H9 (cell line): Measurements from ENCODE around the gene WDR7. TPM values are rescaled to one million over a fixed set of nuclear protein-coding genes. Genes with fewer than 3 reads are reported as not detected.

Experiments used
- DNase-seq: peaks from one replicate; pipeline ENCODE4 v3.0.0-alpha.2; 2017
- H2AFZ ChIP-seq: one replicate; pipeline ENCODE4 v1.6.1; 2013; ENCODE audit warnings: mild to moderate bottlenecking, low read length, control low read depth, moderate library complexity
- H2AK5ac ChIP-seq: 2 replicates; pipeline ENCODE4 v1.6.1; 2013; ENCODE audit warnings: low read length, control low read depth, mixed read lengths; ENCODE audit not compliant: insufficient read length
- H2BK120ac ChIP-seq: one replicate; pipeline ENCODE4 v1.6.1; 2013; ENCODE audit warnings: low read depth, mild to moderate bottlenecking, low read length, control low read depth, inconsistent platforms; ENCODE audit not compliant: poor library complexity, severe bottlenecking
- H2BK12ac ChIP-seq: 2 replicates; pipeline ENCODE4 v1.6.1; 2013; ENCODE audit warnings: low read length, control low read depth, mixed read lengths, low read depth; ENCODE audit not compliant: insufficient read length
- H2BK15ac ChIP-seq: 2 replicates; pipeline ENCODE4 v1.6.1; 2013; ENCODE audit warnings: low read depth, low read length, control low read depth
- H2BK20ac ChIP-seq: one replicate; pipeline ENCODE4 v1.6.1; 2013; ENCODE audit warnings: low read depth, mild to moderate bottlenecking, low read length, control low read depth, inconsistent platforms; ENCODE audit not compliant: poor library complexity, severe bottlenecking
- H2BK5ac ChIP-seq: 2 replicates; pipeline ENCODE4 v1.6.1; 2013; ENCODE audit warnings: low read length, control low read depth, mixed read lengths; ENCODE audit not compliant: insufficient read length
- H3K14ac ChIP-seq: 2 replicates; pipeline ENCODE4 v1.6.1; 2013; ENCODE audit warnings: low read length, control low read depth; ENCODE audit not compliant: insufficient read depth
- H3K18ac ChIP-seq: 2 replicates; pipeline ENCODE4 v1.6.1; 2013; ENCODE audit warnings: low read depth, mild to moderate bottlenecking, mixed read lengths, low read length, control low read depth; ENCODE audit not compliant: insufficient read length
- H3K23ac ChIP-seq: 2 replicates; pipeline ENCODE4 v1.6.1; 2013; ENCODE audit warnings: low read length, control low read depth, mixed read lengths, low read depth; ENCODE audit not compliant: insufficient read length
- H3K23me2 ChIP-seq: 2 replicates; pipeline ENCODE4 v1.6.1; 2013; ENCODE audit warnings: low read depth, mild to moderate bottlenecking, mixed read lengths, low read length, control low read depth; ENCODE audit not compliant: insufficient read length, poor library complexity, severe bottlenecking
- H3K27ac ChIP-seq: 2 replicates; pipeline ENCODE4 v1.5.1; 2013; ENCODE audit warnings: low read length, control low read depth, mixed read lengths, low read depth; ENCODE audit not compliant: insufficient read length
- H3K27me3 ChIP-seq: 2 replicates; pipeline ENCODE4 v1.6.1; 2013; ENCODE audit warnings: low read length, control low read depth, inconsistent platforms; ENCODE audit not compliant: insufficient read depth
- H3K4ac ChIP-seq: 2 replicates; pipeline ENCODE4 v1.6.1; 2013; ENCODE audit warnings: low read depth, mild to moderate bottlenecking, control low read depth, inconsistent platforms, low read length, moderate library complexity
- H3K4me1 ChIP-seq: 2 replicates; pipeline ENCODE4 v1.6.1; 2013; ENCODE audit warnings: low read length, control low read depth, inconsistent platforms; ENCODE audit not compliant: insufficient read depth
- H3K4me2 ChIP-seq: 2 replicates; pipeline ENCODE4 v1.6.1; 2013; ENCODE audit warnings: low read length, control low read depth, mixed read lengths; ENCODE audit not compliant: insufficient read length, insufficient read depth
- H3K56ac ChIP-seq: 2 replicates; pipeline ENCODE4 v1.6.1; 2013; ENCODE audit warnings: low read depth, mild to moderate bottlenecking, mixed read lengths, low read length, control low read depth; ENCODE audit not compliant: insufficient read length
- H3K79me1 ChIP-seq: 2 replicates; pipeline ENCODE4 v1.6.1; 2013; ENCODE audit warnings: low read depth, mild to moderate bottlenecking, moderate library complexity, low read length, control low read depth, inconsistent platforms; ENCODE audit not compliant: insufficient read depth, poor library complexity, severe bottlenecking
- H3K79me2 ChIP-seq: 2 replicates; pipeline ENCODE4 v1.6.1; 2013; ENCODE audit warnings: low read length, control low read depth, inconsistent platforms; ENCODE audit not compliant: insufficient read depth
- H3K9ac ChIP-seq: 2 replicates; pipeline ENCODE4 v1.6.1; 2013; ENCODE audit warnings: low read length, control low read depth, mixed read lengths; ENCODE audit not compliant: insufficient read length; ENCODE audit errors: extremely low read depth
- H3K9me3 ChIP-seq: one replicate; pipeline ENCODE4 v1.6.1; 2013; ENCODE audit warnings: low read depth, low read length, inconsistent platforms; ENCODE audit not compliant: control insufficient read depth
- H3T11ph ChIP-seq: one replicate; pipeline ENCODE4 v1.6.1; 2013; ENCODE audit warnings: mild to moderate bottlenecking, low read length, control low read depth, inconsistent platforms
- H4K20me1 ChIP-seq: one replicate; pipeline ENCODE4 v1.6.1; 2013; ENCODE audit not compliant: control insufficient read depth, insufficient read length, insufficient read depth
- H4K5ac ChIP-seq: 2 replicates; pipeline ENCODE4 v1.6.1; 2013; ENCODE audit warnings: low read depth, mild to moderate bottlenecking, mixed read lengths, low read length, control low read depth; ENCODE audit not compliant: insufficient read length
- H4K8ac ChIP-seq: replicated peaks from 2 replicates; pipeline ENCODE4 v1.6.1; 2013; ENCODE audit warnings: low read length, control low read depth, mixed read lengths, low read depth; ENCODE audit not compliant: insufficient read length
- H4K91ac ChIP-seq: 2 replicates; pipeline ENCODE4 v1.6.1; 2013; ENCODE audit warnings: low read depth, mild to moderate bottlenecking, moderate library complexity, mixed read lengths, low read length, control low read depth; ENCODE audit not compliant: insufficient read length
- H3K27ac Mint-ChIP-seq, 3 experiments: 2 replicates in 2 of 3; 3 replicates in 1 of 3; pipeline ENCODE4 v1.8.0; 2020 to 2021; ENCODE audit warnings: mixed read lengths in 3 of 3, mild to moderate bottlenecking in 1 of 3, moderate library complexity in 1 of 3
- H3K27me3 Mint-ChIP-seq: 2 replicates; pipeline ENCODE4 v1.8.0; 2021; ENCODE audit warnings: low read depth, mild to moderate bottlenecking, moderate library complexity, mixed read lengths
- H3K36me3 Mint-ChIP-seq, 3 experiments: 2 replicates in 2 of 3; 3 replicates in 1 of 3; pipeline ENCODE4 v1.8.0; 2020 to 2021; ENCODE audit warnings: low read depth in 3 of 3, mixed read lengths in 3 of 3; ENCODE audit not compliant: insufficient read depth in 1 of 3
- H3K4me1 Mint-ChIP-seq, 2 experiments: 2 replicates each; pipeline ENCODE4 v1.8.0; 2020; ENCODE audit warnings: mixed read lengths in 2 of 2
- H3K4me3 Mint-ChIP-seq, 2 experiments: 2 replicates in 1 of 2; 3 replicates in 1 of 2; pipeline ENCODE4 v1.8.0; 2020 to 2021; ENCODE audit warnings: mild to moderate bottlenecking in 2 of 2, mixed read lengths in 2 of 2, moderate library complexity in 1 of 2
- H3K9me3 Mint-ChIP-seq, 2 experiments: 2 replicates in 1 of 2; 3 replicates in 1 of 2; pipeline ENCODE4 v1.8.0; 2020; ENCODE audit warnings: mild to moderate bottlenecking in 2 of 2, mixed read lengths in 2 of 2, moderate library complexity in 1 of 2
- WGBS: extraction: QIAGEN DNeasy Blood & Tissue Kit; methylation state at CpG from one replicate; pipeline ENCODE4 v1.1.7; 2013; ENCODE audit warnings: missing lambda C conversion rate, low lambda C conversion rate, mixed read lengths; ENCODE audit not compliant: insufficient read length; ENCODE audit errors: extremely low coverage; 5-methylcytosine and 5-hydroxymethylcytosine counted together
- total RNA-seq: library from RNA; stranded (reverse); gene quantifications from 2 replicates; pipeline ENCODE4 v1.2.1, GENCODE V29; 2021
- TF ChIP-seq, protein P1 (sequence below): fragments of 200-600 bp; sonication (generic); conservative IDR thresholded peaks from 3 replicates; pipeline ENCODE4 v1.8.0; 2021; ENCODE audit warnings: antibody characterized with exemption, mild to moderate bottlenecking

The WDR7 gene
- total RNA-seq, 1 experiment from 2014 or later = 14.8 TPM

DNA sequence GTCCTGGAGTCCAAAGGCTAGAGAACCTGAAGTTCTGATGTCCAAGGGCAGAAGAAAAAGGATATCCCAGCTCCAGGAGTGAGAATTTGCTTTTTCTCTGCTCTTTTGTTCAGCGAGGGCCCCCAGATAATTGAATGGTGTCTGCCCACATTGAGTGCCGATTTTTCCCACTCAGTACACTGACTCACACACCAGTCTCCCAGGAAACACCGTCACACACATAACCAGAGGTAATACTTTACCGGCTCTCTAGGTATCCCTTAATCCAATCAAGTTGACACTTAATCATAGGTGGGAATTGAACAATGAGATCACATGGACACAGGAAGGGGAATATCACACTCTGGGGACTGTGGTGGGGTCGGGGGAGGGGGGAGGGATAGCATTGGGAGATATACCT, 161.5 kb downstream of the WDR7 start:
- Histone ChIP-seq H3K9me3 (no peaks in the 10 kb centered on the region), H3K4me1 (no peaks in the 10 kb centered on the region; the same call in 1 of the 2 replicates), H3K18ac (no peak overlapping the region), H3K4me2 (no peak overlapping the region), H2BK12ac (no peak overlapping the region), H3K14ac (no peak overlapping the region), H3K27ac (no peak overlapping the region), H3K79me1 (no peaks in the 10 kb centered on the region), H2BK20ac (no peak overlapping the region), H2BK120ac (no peak overlapping the region), H2AK5ac (no peak overlapping the region), H3T11ph (no peak overlapping the region), H2BK5ac (no peak overlapping the region), H4K8ac (no peak overlapping the region), H4K20me1 (no peaks in the 10 kb centered on the region), H3K9ac (no peak overlapping the region), H3K56ac (no peak overlapping the region), H3K23me2 (no peaks in the 10 kb centered on the region), H4K91ac (no peak overlapping the region), H2BK15ac (no peak overlapping the region), H3K23ac (no peak overlapping the region), H3K4ac (no peak overlapping the region), H2AFZ (no peak overlapping the region), H4K5ac (no peak overlapping the region), H3K27me3 (no peaks in the 10 kb centered on the region), H3K79me2 (no peaks in the 10 kb centered on the region)
- WGBS = no CpG with 5 or more reads among the region's 5 CpGs
- H3K9me3 Mint-ChIP-seq = no peaks in the 10 kb centered on the region
- H3K36me3 Mint-ChIP-seq = no peaks in the 10 kb centered on the region
- H3K4me1 Mint-ChIP-seq = no peaks in the 10 kb centered on the region
- TF ChIP-seq, protein P1, sequence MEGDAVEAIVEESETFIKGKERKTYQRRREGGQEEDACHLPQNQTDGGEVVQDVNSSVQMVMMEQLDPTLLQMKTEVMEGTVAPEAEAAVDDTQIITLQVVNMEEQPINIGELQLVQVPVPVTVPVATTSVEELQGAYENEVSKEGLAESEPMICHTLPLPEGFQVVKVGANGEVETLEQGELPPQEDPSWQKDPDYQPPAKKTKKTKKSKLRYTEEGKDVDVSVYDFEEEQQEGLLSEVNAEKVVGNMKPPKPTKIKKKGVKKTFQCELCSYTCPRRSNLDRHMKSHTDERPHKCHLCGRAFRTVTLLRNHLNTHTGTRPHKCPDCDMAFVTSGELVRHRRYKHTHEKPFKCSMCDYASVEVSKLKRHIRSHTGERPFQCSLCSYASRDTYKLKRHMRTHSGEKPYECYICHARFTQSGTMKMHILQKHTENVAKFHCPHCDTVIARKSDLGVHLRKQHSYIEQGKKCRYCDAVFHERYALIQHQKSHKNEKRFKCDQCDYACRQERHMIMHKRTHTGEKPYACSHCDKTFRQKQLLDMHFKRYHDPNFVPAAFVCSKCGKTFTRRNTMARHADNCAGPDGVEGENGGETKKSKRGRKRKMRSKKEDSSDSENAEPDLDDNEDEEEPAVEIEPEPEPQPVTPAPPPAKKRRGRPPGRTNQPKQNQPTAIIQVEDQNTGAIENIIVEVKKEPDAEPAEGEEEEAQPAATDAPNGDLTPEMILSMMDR = no peak
- H3K27me3 Mint-ChIP-seq = no peaks in the 10 kb centered on the region
- H3K27ac Mint-ChIP-seq = peak overlapping the region in 1 of 3 experiments; percentile 51; a peak in 1 of 7 replicates
- no peak overlapping the region for H3K4me3 Mint-ChIP-seq
- no peak for DNase-seq
